HCT116 (cell line): ENCODE measurements around the gene FRZB. TPM values are rescaled to one million over a fixed set of nuclear protein-coding genes. Genes with fewer than 3 reads are reported as not detected.

Source experiments
- ATAC-seq: fragments of 200-7000 bp; cut with Tn5 transposase; 2 replicates; pipeline ENCODE4 v1.9.1; 2020; ENCODE audit warnings: mild to moderate bottlenecking, moderate library complexity
- BruUV-seq: library from RNA; stranded (reverse); fragments of 400-500 nt; replicated peaks from 2 replicates; lab custom pipeline; 2021; lab: Mats Ljungman, UMichigan
- CTCF ChIA-PET: fragments of 300-600 bp; sonication (Branson Sonifier 250); formaldehyde crosslinking; loops from one replicate; lab custom pipeline; 2021; ENCODE audit warnings: antibody characterized with exemption; lab: Charles Lee
- POLR2A ChIA-PET: fragments of 300-600, 350-600 bp; sonication (Branson Sonifier 250); formaldehyde crosslinking; loops from one replicate; lab custom pipeline; 2021; ENCODE audit warnings: antibody characterized with exemption; lab: Charles Lee
- RAD21 ChIA-PET, 2 experiments: fragments of 300-600 bp; sonication (Branson Sonifier 250); formaldehyde crosslinking; loops; one replicate each; lab custom pipeline; 2023; ENCODE audit warnings: low total read pairs in 2 of 2; ENCODE audit not compliant: uncharacterized antibody in 2 of 2, unreplicated experiment in 2 of 2, low non-redundant PET in 1 of 2; lab: Charles Lee
- DNase-seq: peaks from one replicate; pipeline ENCODE4 v3.0.0-alpha.2; 2010; ENCODE audit warnings: low read depth, low spot score
- H2AFZ ChIP-seq: fragments of 200-600 bp; shearing (Covaris generic), sonication (generic); 2 replicates; pipeline ENCODE4 v1.6.1; 2017; ENCODE audit warnings: low read depth, mixed run types, mixed read lengths, antibody characterized with exemption, low read length; ENCODE audit not compliant: poor library complexity, severe bottlenecking
- H3K27ac ChIP-seq: 2 replicates; pipeline ENCODE4 v1.5.1; 2012; ENCODE audit warnings: low read depth, low read length
- H3K27me3 ChIP-seq: fragments of 200-600 bp; sonication (generic); 2 replicates; pipeline ENCODE4 v1.6.1; 2016; ENCODE audit warnings: mixed run types, low read length, mixed read lengths; ENCODE audit not compliant: insufficient read depth
- H3K36me3 ChIP-seq, 2 experiments: fragments of 200-500 bp in 1 of 2; fragments of 200-600 bp in 1 of 2; sonication (Bioruptor generic) in 1 of 2; sonication (generic) in 1 of 2; 2 replicates each; pipeline versions ENCODE4 v1.5.1 to v1.6.1; 2014 to 2016; ENCODE audit warnings: low read length in 2 of 2, inconsistent platforms in 1 of 2, mixed read lengths in 1 of 2, mixed run types in 1 of 2; ENCODE audit not compliant: insufficient read depth in 2 of 2, control insufficient read depth in 1 of 2
- H3K4me1 ChIP-seq, 2 experiments: fragments of 200-600 bp in 1 of 2; sonication (generic) in 1 of 2; 2 replicates each; pipeline versions ENCODE4 v1.5.1 to v1.6.1; 2012 to 2017; ENCODE audit warnings: low read length in 2 of 2, inconsistent platforms in 1 of 2, mild to moderate bottlenecking in 1 of 2, mixed read lengths in 1 of 2, mixed run types in 1 of 2, moderate library complexity in 1 of 2; ENCODE audit not compliant: insufficient read depth in 2 of 2, control insufficient read depth in 1 of 2
- H3K4me2 ChIP-seq: fragments of 200-600 bp; sonication (generic); 2 replicates; pipeline ENCODE4 v1.6.1; 2017; ENCODE audit warnings: mixed run types, low read length, mixed read lengths
- H3K4me3 ChIP-seq, 2 experiments: fragments of 200-600 bp in 1 of 2; sonication (generic) in 1 of 2; replicated peaks in 1 of 2; 2 replicates each; pipeline ENCODE4 v1.5.1; 2011 to 2016; ENCODE audit warnings: low read length in 2 of 2, control low read depth in 1 of 2, low read depth in 1 of 2, mild to moderate bottlenecking in 1 of 2, mixed read lengths in 1 of 2, mixed run types in 1 of 2
- H3K79me2 ChIP-seq: fragments of 200-600 bp; sonication (generic); 2 replicates; pipeline ENCODE4 v1.6.1; 2017; ENCODE audit warnings: mild to moderate bottlenecking, mixed run types, low read length, moderate library complexity, mixed read lengths; ENCODE audit not compliant: insufficient read depth
- H3K9ac ChIP-seq: fragments of 200-600 bp; sonication (generic); 2 replicates; pipeline ENCODE4 v1.6.1; 2016; ENCODE audit warnings: low read length, mixed read lengths
- H3K9me2 ChIP-seq: fragments of 200-600 bp; sonication (generic), shearing (Covaris generic); 2 replicates; pipeline ENCODE4 v1.6.1; 2017; ENCODE audit warnings: mixed run types, mild to moderate bottlenecking, moderate library complexity; ENCODE audit not compliant: insufficient read depth
- H3K9me3 ChIP-seq, 2 experiments: fragments of 200-500 bp in 1 of 2; fragments of 200-600 bp in 1 of 2; sonication (Bioruptor generic) in 1 of 2; sonication (generic) in 1 of 2; 2 replicates each; pipeline ENCODE4 v1.6.1; 2014 to 2017; ENCODE audit warnings: low read length in 2 of 2, mixed read lengths in 2 of 2, inconsistent platforms in 1 of 2, low read depth in 1 of 2, mild to moderate bottlenecking in 1 of 2, mixed run types in 1 of 2, moderate library complexity in 1 of 2; ENCODE audit not compliant: control insufficient read depth in 1 of 2, insufficient read depth in 1 of 2
- H4K20me1 ChIP-seq: fragments of 200-600 bp; sonication (generic), shearing (Covaris generic); 2 replicates; pipeline ENCODE4 v1.6.1; 2017; ENCODE audit warnings: mixed run types, mild to moderate bottlenecking, moderate library complexity; ENCODE audit not compliant: insufficient read depth
- ATF3 ChIP-seq: IDR thresholded peaks from 2 replicates; pipeline ENCODE4 v1.6.1; 2012
- CBX3 ChIP-seq: IDR thresholded peaks from 2 replicates; pipeline ENCODE4 v1.6.1; 2012; ENCODE audit warnings: low read depth
- CEBPB ChIP-seq: IDR thresholded peaks from 2 replicates; pipeline ENCODE4 v1.6.1; 2012; ENCODE audit warnings: low read depth
- ELF1 ChIP-seq: IDR thresholded peaks from 2 replicates; pipeline ENCODE4 v1.6.1; 2012; ENCODE audit warnings: low read depth, borderline replicate concordance
- EZH2phosphoT487 ChIP-seq: fragments of 200-600 bp; IDR thresholded peaks from 2 replicates; pipeline ENCODE4 v1.6.1; 2018; ENCODE audit warnings: antibody characterized with exemption, borderline replicate concordance
- JUND ChIP-seq: IDR thresholded peaks from 2 replicates; pipeline ENCODE4 v1.6.1; 2012
- POLR2AphosphoS5 ChIP-seq: IDR thresholded peaks from 2 replicates; pipeline ENCODE4 v1.6.1; 2011; ENCODE audit warnings: mild to moderate bottlenecking, low read depth, low read length, moderate library complexity
- RAD21 ChIP-seq: IDR thresholded peaks from 2 replicates; pipeline ENCODE4 v1.6.1; 2012; ENCODE audit warnings: low read depth, mild to moderate bottlenecking
- REST ChIP-seq: IDR thresholded peaks from 2 replicates; pipeline ENCODE4 v1.6.1; 2012; ENCODE audit warnings: low read depth
- SIN3A ChIP-seq: IDR thresholded peaks from 2 replicates; pipeline ENCODE4 v1.6.1; 2012; ENCODE audit warnings: low read depth
- SP1 ChIP-seq: IDR thresholded peaks from 2 replicates; pipeline ENCODE4 v1.6.1; 2012; ENCODE audit warnings: low read depth
- SRF ChIP-seq: IDR thresholded peaks from 2 replicates; pipeline ENCODE4 v1.6.1; 2012; ENCODE audit warnings: low read depth
- TCF7L2 ChIP-seq: IDR thresholded peaks from 2 replicates; pipeline ENCODE4 v1.7.0; 2011; ENCODE audit warnings: borderline replicate concordance, inconsistent platforms; ENCODE audit not compliant: insufficient read depth, insufficient read length; ENCODE audit errors: extremely low read depth
- YY1 ChIP-seq: IDR thresholded peaks from 2 replicates; pipeline ENCODE4 v1.6.1; 2011; ENCODE audit warnings: low read length, low read depth, moderate library complexity, mild to moderate bottlenecking; ENCODE audit not compliant: insufficient replicate concordance; ENCODE audit errors: extremely low read depth
- intact Hi-C: fragments of 100-400 bp; cut with micrococcal nuclease; formaldehyde crosslinking; loops from 2 replicates; pipeline ENCODE4 v1.10.0; 2022
- total RNA-seq: library from RNA; stranded (reverse); gene quantifications from one replicate; pipeline ENCODE4 v1.2.1, GENCODE V29; 2021; ENCODE audit not compliant: unreplicated experiment
- TF ChIP-seq, protein P1 (sequence below): IDR thresholded peaks from 2 replicates; pipeline ENCODE4 v1.6.1; 2012
- TF ChIP-seq, protein P2 (sequence below), 3 experiments: fragments of 200-600 bp in 1 of 3; sonication (generic) in 1 of 3; IDR thresholded peaks in 2 of 3; conservative IDR thresholded peaks in 1 of 3; 2 replicates each; pipeline ENCODE4 v1.5.1; 2012 to 2017; ENCODE audit warnings: low read depth in 2 of 3, low read length in 2 of 3, antibody characterized with exemption in 1 of 3, borderline replicate concordance in 1 of 3, control low read depth in 1 of 3, mild to moderate bottlenecking in 1 of 3, mixed read lengths in 1 of 3, mixed run types in 1 of 3, moderate library complexity in 1 of 3; ENCODE audit not compliant: insufficient read depth in 1 of 3
- TF ChIP-seq, protein P3 (sequence below): IDR thresholded peaks from 2 replicates; pipeline ENCODE4 v1.6.1; 2011; ENCODE audit warnings: mild to moderate bottlenecking, low read length, moderate library complexity; ENCODE audit not compliant: insufficient replicate concordance; ENCODE audit errors: extremely low read depth

FRZB gene
- total RNA-seq, 1 experiment from 2014 or later, result 0.49 TPM

DNA sequence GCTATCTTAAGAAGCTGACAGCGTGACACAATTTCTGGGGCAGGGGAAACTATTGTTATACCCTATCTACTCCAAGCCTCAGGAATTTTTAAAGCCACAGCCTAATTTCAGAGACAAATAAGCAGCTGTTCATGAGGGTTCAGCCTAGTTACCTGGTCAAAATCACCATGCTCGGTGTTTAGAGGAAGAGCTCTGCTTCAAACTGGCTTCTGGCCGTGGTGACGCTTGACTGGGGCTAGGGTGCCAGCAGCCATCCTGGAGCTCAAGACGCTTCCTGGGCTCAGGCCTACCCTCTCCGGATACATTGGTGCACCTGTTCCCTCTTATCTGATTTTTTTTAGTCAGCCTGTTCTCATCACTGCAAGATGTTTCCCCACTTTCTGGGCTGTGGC lies 41.7 kb downstream of the FRZB start:
- RAD21 ChIA-PET, result no interaction called here
- H3K9me2 ChIP-seq, result no peaks in the 10 kb centered on the region
- H4K20me1 ChIP-seq, result no peaks in the 10 kb centered on the region
- H3K9me3 ChIP-seq, result no peaks in the 10 kb centered on the region
- H3K27me3 ChIP-seq, result no peaks in the 10 kb centered on the region
- H3K4me3 ChIP-seq, result no peak overlapping the region
- no peak for ATAC-seq
- intact Hi-C loops, result no loop called here
- no peaks in the 10 kb centered on the region for H3K4me1 ChIP-seq
- BruUV-seq, result no TSS peak
- CTCF ChIA-PET, result no interaction called here
- no peak for TF ChIP-seq SIN3A
- no peak for TF ChIP-seq JUND
- TF ChIP-seq, protein P1, sequence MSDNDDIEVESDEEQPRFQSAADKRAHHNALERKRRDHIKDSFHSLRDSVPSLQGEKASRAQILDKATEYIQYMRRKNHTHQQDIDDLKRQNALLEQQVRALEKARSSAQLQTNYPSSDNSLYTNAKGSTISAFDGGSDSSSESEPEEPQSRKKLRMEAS, result no peak
- no peak for TF ChIP-seq ELF1
- TF ChIP-seq, protein P2, sequence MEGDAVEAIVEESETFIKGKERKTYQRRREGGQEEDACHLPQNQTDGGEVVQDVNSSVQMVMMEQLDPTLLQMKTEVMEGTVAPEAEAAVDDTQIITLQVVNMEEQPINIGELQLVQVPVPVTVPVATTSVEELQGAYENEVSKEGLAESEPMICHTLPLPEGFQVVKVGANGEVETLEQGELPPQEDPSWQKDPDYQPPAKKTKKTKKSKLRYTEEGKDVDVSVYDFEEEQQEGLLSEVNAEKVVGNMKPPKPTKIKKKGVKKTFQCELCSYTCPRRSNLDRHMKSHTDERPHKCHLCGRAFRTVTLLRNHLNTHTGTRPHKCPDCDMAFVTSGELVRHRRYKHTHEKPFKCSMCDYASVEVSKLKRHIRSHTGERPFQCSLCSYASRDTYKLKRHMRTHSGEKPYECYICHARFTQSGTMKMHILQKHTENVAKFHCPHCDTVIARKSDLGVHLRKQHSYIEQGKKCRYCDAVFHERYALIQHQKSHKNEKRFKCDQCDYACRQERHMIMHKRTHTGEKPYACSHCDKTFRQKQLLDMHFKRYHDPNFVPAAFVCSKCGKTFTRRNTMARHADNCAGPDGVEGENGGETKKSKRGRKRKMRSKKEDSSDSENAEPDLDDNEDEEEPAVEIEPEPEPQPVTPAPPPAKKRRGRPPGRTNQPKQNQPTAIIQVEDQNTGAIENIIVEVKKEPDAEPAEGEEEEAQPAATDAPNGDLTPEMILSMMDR (IDR thresholded peaks at IDR 0.05 in 2 of 3, conservative IDR thresholded peaks at IDR 0.05 in 1 of 3; ENCODE audit: borderline replicate concordance in 1 of 3, insufficient read depth in 1 of 3, low read depth in 2 of 3, low read length in 2 of 3), result no peak
- TF ChIP-seq TCF7L2, result no peak
- TF ChIP-seq EZH2phosphoT487, result no peak
- TF ChIP-seq REST, result no peak
- no peak for TF ChIP-seq CEBPB
- TF ChIP-seq, protein P3, sequence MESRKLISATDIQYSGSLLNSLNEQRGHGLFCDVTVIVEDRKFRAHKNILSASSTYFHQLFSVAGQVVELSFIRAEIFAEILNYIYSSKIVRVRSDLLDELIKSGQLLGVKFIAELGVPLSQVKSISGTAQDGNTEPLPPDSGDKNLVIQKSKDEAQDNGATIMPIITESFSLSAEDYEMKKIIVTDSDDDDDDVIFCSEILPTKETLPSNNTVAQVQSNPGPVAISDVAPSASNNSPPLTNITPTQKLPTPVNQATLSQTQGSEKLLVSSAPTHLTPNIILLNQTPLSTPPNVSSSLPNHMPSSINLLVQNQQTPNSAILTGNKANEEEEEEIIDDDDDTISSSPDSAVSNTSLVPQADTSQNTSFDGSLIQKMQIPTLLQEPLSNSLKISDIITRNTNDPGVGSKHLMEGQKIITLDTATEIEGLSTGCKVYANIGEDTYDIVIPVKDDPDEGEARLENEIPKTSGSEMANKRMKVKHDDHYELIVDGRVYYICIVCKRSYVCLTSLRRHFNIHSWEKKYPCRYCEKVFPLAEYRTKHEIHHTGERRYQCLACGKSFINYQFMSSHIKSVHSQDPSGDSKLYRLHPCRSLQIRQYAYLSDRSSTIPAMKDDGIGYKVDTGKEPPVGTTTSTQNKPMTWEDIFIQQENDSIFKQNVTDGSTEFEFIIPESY, result no peak
- TF ChIP-seq CBX3, result no peak
- no peak for TF ChIP-seq RAD21
- TF ChIP-seq YY1, result no peak
- no peak for TF ChIP-seq SP1
- TF ChIP-seq SRF, result no peak
- no peak for TF ChIP-seq POLR2AphosphoS5
- TF ChIP-seq ATF3, result no peak
- TF ChIP-seq, all 23 proteins: peak for 0
- H3K4me2 ChIP-seq, result no peak overlapping the region
- no peak overlapping the region for H3K27ac ChIP-seq
- DNase-seq, result no peak
- H3K79me2 ChIP-seq, result no peaks in the 10 kb centered on the region
- no peak overlapping the region for H3K9ac ChIP-seq
- H2AFZ ChIP-seq, result no peak overlapping the region
- POLR2A ChIA-PET, result no interaction called here
- H3K36me3 ChIP-seq, result no peaks in the 10 kb centered on the region
